OCI-LY7 (cell line): ENCODE measurements around the gene BNIP3.

Experiments used
- CTCF ChIP-seq: fragments of 200-600 bp; sonication (generic); conservative IDR thresholded peaks from 2 replicates; pipeline ENCODE4 v1.5.1; 2014; ENCODE audit warnings: mild to moderate bottlenecking, antibody characterized with exemption, low read length, moderate library complexity, mixed read lengths
- EZH2phosphoT487 ChIP-seq: fragments of 200-600 bp; sonication (generic); IDR thresholded peaks from 2 replicates; pipeline ENCODE4 v1.6.1; 2018; ENCODE audit warnings: low read depth, borderline replicate concordance, mild to moderate bottlenecking, mixed run types, antibody characterized with exemption, low read length, moderate library complexity, mixed read lengths

- TF ChIP-seq CTCF: no peak
- no peak for TF ChIP-seq EZH2phosphoT487
These were observed 11.6 kb upstream of the BNIP3 start for GRCh38 chr10:131993275-131993674.
